WTC11 (cell line): ENCODE data around the gene KCNJ13. TPM values are rescaled to one million over a fixed set of nuclear protein-coding genes. Genes with fewer than 3 reads are reported as not detected.

Source experiments
- ATAC-seq: fragments of 200-7000 bp; cut with Tn5 transposase; 2 replicates; pipeline ENCODE4 v1.10.0; 2021; ENCODE audit warnings: mild to moderate bottlenecking, moderate library complexity
- CTCF ChIA-PET: fragments of 300-600 bp; sonication (Branson Sonifier 250); formaldehyde crosslinking; loops from one replicate; lab custom pipeline; 2021; ENCODE audit warnings: antibody characterized with exemption; lab: Charles Lee
- POLR2A ChIA-PET: fragments of 350-600 bp; sonication (Branson Sonifier 250); formaldehyde crosslinking; loops from one replicate; lab custom pipeline; 2021; ENCODE audit warnings: antibody characterized with exemption; lab: Charles Lee
- DNase-seq: peaks from one replicate; pipeline ENCODE4 v3.0.0; 2021; ENCODE audit warnings: low spot score
- H3K27ac Mint-ChIP-seq: 2 replicates; pipeline ENCODE4 v1.8.0; 2021; ENCODE audit warnings: mixed read lengths
- H3K27me3 Mint-ChIP-seq: 2 replicates; pipeline ENCODE4 v1.8.0; 2021; ENCODE audit warnings: low read depth, mild to moderate bottlenecking, moderate library complexity, mixed read lengths
- H3K36me3 Mint-ChIP-seq: 2 replicates; pipeline ENCODE4 v1.8.0; 2021; ENCODE audit warnings: mixed read lengths
- H3K4me1 Mint-ChIP-seq: 2 replicates; pipeline ENCODE4 v1.8.0; 2022; ENCODE audit warnings: mixed read lengths
- H3K4me3 Mint-ChIP-seq: 2 replicates; pipeline ENCODE4 v1.8.0; 2021; ENCODE audit warnings: mild to moderate bottlenecking, moderate library complexity, mixed read lengths
- H3K9me3 Mint-ChIP-seq: 2 replicates; pipeline ENCODE4 v1.8.0; 2021; ENCODE audit warnings: mixed read lengths
- AR ChIP-seq: fragments of 250-450 bp; sonication (Bioruptor Pico); IDR thresholded peaks from 2 replicates; pipeline ENCODE4 v1.9.0; 2021; ENCODE audit warnings: mild to moderate bottlenecking
- ATF2 ChIP-seq: sonication (generic); formaldehyde crosslinking; IDR thresholded peaks from 2 replicates; pipeline ENCODE4 v1.8.1; 2022; ENCODE audit warnings: low read depth, missing genetic modification reagents, borderline replicate concordance
- CREB1 ChIP-seq: sonication (generic); formaldehyde crosslinking; IDR thresholded peaks from 2 replicates; pipeline ENCODE4 v1.8.0; 2023; ENCODE audit warnings: mild to moderate bottlenecking, missing genetic modification reagents
- E2F4 ChIP-seq: sonication (generic); formaldehyde crosslinking; IDR thresholded peaks from 2 replicates; pipeline ENCODE4 v1.8.1; 2022; ENCODE audit warnings: low read depth, mild to moderate bottlenecking, moderate library complexity, missing genetic modification reagents, borderline replicate concordance
- ERG ChIP-seq: fragments of 250-450 bp; sonication (Bioruptor Pico); IDR thresholded peaks from 2 replicates; pipeline ENCODE4 v1.8.0; 2021; ENCODE audit warnings: mild to moderate bottlenecking
- ESRRA ChIP-seq: sonication (generic); formaldehyde crosslinking; IDR thresholded peaks from 2 replicates; pipeline ENCODE4 v1.8.1; 2022; ENCODE audit warnings: mild to moderate bottlenecking, missing genetic modification reagents, borderline replicate concordance
- GABPB1 ChIP-seq: sonication (generic); formaldehyde crosslinking; IDR thresholded peaks from 2 replicates; pipeline ENCODE4 v1.8.1; 2023; ENCODE audit warnings: mild to moderate bottlenecking, missing genetic modification reagents
- IRF2 ChIP-seq: sonication (generic); formaldehyde crosslinking; IDR thresholded peaks from 2 replicates; pipeline ENCODE4 v1.8.0; 2022; ENCODE audit warnings: low read depth, missing genetic modification reagents, borderline replicate concordance
- KAT7 ChIP-seq: sonication (generic); formaldehyde crosslinking; IDR thresholded peaks from 2 replicates; pipeline ENCODE4 v1.8.1; 2023; ENCODE audit warnings: missing genetic modification reagents, mild to moderate bottlenecking, borderline replicate concordance
- NFE2L1 ChIP-seq: sonication (generic); formaldehyde crosslinking; IDR thresholded peaks from 2 replicates; pipeline ENCODE4 v1.8.1; 2023; ENCODE audit warnings: missing genetic modification reagents
- NFYB ChIP-seq: sonication (generic); formaldehyde crosslinking; conservative IDR thresholded peaks from 2 replicates; pipeline ENCODE4 v1.8.0; 2022; ENCODE audit warnings: low read depth, missing genetic modification reagents
- PREB ChIP-seq: sonication (generic); formaldehyde crosslinking; IDR thresholded peaks from 2 replicates; pipeline ENCODE4 v1.8.1; 2022; ENCODE audit warnings: mild to moderate bottlenecking, missing genetic modification reagents, moderate library complexity, borderline replicate concordance
- TP53 ChIP-seq: sonication (generic); formaldehyde crosslinking; IDR thresholded peaks from 2 replicates; pipeline ENCODE4 v1.8.1; 2023; ENCODE audit warnings: mild to moderate bottlenecking, missing genetic modification reagents
- USF2 ChIP-seq: sonication (generic); formaldehyde crosslinking; IDR thresholded peaks from 2 replicates; pipeline ENCODE4 v1.8.1; 2023; ENCODE audit warnings: mild to moderate bottlenecking, missing genetic modification reagents, moderate library complexity
- ZBTB21 ChIP-seq: sonication (generic); formaldehyde crosslinking; IDR thresholded peaks from 2 replicates; pipeline ENCODE4 v1.8.1; 2023; ENCODE audit warnings: mild to moderate bottlenecking, missing genetic modification reagents, borderline replicate concordance
- ZNF512 ChIP-seq: sonication (generic); formaldehyde crosslinking; IDR thresholded peaks from 2 replicates; pipeline ENCODE4 v1.8.1; 2022; ENCODE audit warnings: missing genetic modification reagents, borderline replicate concordance
- ZNF671 ChIP-seq: fragments of 250-450 bp; sonication (Bioruptor Pico); IDR thresholded peaks from 2 replicates; pipeline ENCODE4 v1.8.0; 2021; ENCODE audit warnings: mild to moderate bottlenecking
- total RNA-seq: library from RNA; stranded (reverse); gene quantifications from 3 replicates; pipeline ENCODE4 v1.2.3, GENCODE V29; 2021

KCNJ13 gene
- total RNA-seq, 1 experiment from 2014 or later, result not detected

GRCh38 chr2:232757905-232758304 is 18.5 kb downstream of the KCNJ13 start:
- ChIA-PET POLR2A (no interaction called here), CTCF (interaction anchor here (0.6 kb wide), 1 partner anchor 716 kb away, joined by 3 read pairs; no protein-coding TSS in a partner anchor)
- H3K9me3 Mint-ChIP-seq, result no peaks in the 10 kb centered on the region
- no peak overlapping the region; the same call in 1 of the 2 replicates for H3K27ac Mint-ChIP-seq
- H3K36me3 Mint-ChIP-seq, result peaks cover 32% of the 10 kb centered on the region
- no peak overlapping the region for H3K4me3 Mint-ChIP-seq
- DNase-seq, result no peak
- no peaks in the 10 kb centered on the region for H3K4me1 Mint-ChIP-seq
- no peaks in the 10 kb centered on the region for H3K27me3 Mint-ChIP-seq
- TF ChIP-seq NFYB (CRISPR knock-in tag), result no peak
- TF ChIP-seq PREB (CRISPR knock-in tag), result no peak
- no peak for TF ChIP-seq ERG
- TF ChIP-seq NFE2L1 (CRISPR knock-in tag), result no peak
- ATAC-seq, result no peak

GRCh38 chr2:232750135-232750671 is 26.2 kb downstream of the KCNJ13 start:
- TF ChIP-seq AR (CRISPR knock-in tag) (no peak), TP53 (CRISPR knock-in tag) (no peak), KAT7 (CRISPR knock-in tag) (no peak), ZNF671 (CRISPR knock-in tag) (no peak), USF2 (CRISPR knock-in tag) (no peak), E2F4 (CRISPR knock-in tag) (no peak), ATF2 (CRISPR knock-in tag) (no peak), IRF2 (CRISPR knock-in tag) (no peak)
- H3K9me3 Mint-ChIP-seq, result no peaks in the 10 kb centered on the region
- H3K36me3 Mint-ChIP-seq, result peaks cover 32% of the 10 kb centered on the region
- H3K4me1 Mint-ChIP-seq, result no peaks in the 10 kb centered on the region
- no peaks in the 10 kb centered on the region for H3K27me3 Mint-ChIP-seq
- ATAC-seq (no peak), DNase-seq (no peak)
- POLR2A ChIA-PET, result no interaction called here
- H3K27ac Mint-ChIP-seq, result no peak overlapping the region
- CTCF ChIA-PET, result no interaction called here
- H3K4me3 Mint-ChIP-seq, result no peak overlapping the region

- Mint-ChIP-seq H3K4me3 (no peak overlapping the region), H3K9me3 (no peaks in the 10 kb centered on the region), H3K27ac (no peak overlapping the region), H3K4me1 (no peaks in the 10 kb centered on the region), H3K27me3 (no peaks in the 10 kb centered on the region), H3K36me3 (peaks cover 32% of the 10 kb centered on the region)
- DNase-seq, result no peak
- ChIA-PET POLR2A (interaction anchor here (0.6 kb wide), 1 partner anchor 33 kb away, joined by 5 read pairs; no protein-coding TSS in a partner anchor), CTCF (no interaction called here)
- ATAC-seq, result no peak
- TF ChIP-seq CREB1 (CRISPR knock-in tag) (no peak), ESRRA (CRISPR knock-in tag) (no peak), ZBTB21 (CRISPR knock-in tag) (no peak), ZNF512 (CRISPR knock-in tag) (no peak), GABPB1 (no peak)
Measured at GRCh38 chr2:232749331-232749730, 27.0 kb downstream of the KCNJ13 start.
